ENCODE data around the gene LIMCH1.

Gene LIMCH1

GRCh38 chr4:41528512-41529205 lies 9.3 kb upstream of the LIMCH1 start:
- TF ChIP-seq, protein P1, sequence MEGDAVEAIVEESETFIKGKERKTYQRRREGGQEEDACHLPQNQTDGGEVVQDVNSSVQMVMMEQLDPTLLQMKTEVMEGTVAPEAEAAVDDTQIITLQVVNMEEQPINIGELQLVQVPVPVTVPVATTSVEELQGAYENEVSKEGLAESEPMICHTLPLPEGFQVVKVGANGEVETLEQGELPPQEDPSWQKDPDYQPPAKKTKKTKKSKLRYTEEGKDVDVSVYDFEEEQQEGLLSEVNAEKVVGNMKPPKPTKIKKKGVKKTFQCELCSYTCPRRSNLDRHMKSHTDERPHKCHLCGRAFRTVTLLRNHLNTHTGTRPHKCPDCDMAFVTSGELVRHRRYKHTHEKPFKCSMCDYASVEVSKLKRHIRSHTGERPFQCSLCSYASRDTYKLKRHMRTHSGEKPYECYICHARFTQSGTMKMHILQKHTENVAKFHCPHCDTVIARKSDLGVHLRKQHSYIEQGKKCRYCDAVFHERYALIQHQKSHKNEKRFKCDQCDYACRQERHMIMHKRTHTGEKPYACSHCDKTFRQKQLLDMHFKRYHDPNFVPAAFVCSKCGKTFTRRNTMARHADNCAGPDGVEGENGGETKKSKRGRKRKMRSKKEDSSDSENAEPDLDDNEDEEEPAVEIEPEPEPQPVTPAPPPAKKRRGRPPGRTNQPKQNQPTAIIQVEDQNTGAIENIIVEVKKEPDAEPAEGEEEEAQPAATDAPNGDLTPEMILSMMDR (conservative IDR thresholded peaks at IDR 0.05; ENCODE audit: low read depth) = no peak
- ChIA-PET CTCF (no interaction called here), POLR2A (ENCODE audit: low non-redundant PET) (no interaction called here)
- DNase-seq (ENCODE audit: low spot score) = no peak
- H3K27ac ChIP-seq = no peak overlapping the region

DNA sequence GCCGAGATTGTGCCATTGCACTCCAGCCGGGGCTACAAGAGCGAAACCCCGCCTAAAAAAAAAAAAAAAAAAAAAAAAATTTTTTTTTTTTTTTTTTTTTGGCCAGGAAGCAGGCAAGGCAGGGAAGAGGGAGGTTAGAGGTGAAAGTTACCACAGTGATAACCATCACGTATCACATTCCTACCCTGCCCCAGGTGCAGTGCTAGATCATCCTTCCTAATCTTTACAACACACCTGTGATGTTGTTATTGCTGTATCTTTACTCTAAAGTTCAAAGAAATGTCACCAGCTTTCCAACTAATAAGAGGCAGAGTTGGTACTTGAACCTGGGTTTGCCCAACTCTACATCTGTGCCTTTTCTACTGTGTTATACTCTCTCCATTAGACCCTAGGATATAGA lies 7.2 kb upstream of the LIMCH1 start:
- H3K27ac ChIP-seq = no peak overlapping the region
- POLR2A ChIA-PET (ENCODE audit: low non-redundant PET) = no interaction called here
- TF ChIP-seq, protein P1 (conservative IDR thresholded peaks at IDR 0.05; ENCODE audit: low read depth) = no peak
- CTCF ChIA-PET = interaction anchor here (0.7 kb wide), 1 partner anchor 357 kb away, joined by 3 read pairs; no protein-coding TSS in a partner anchor
- no peak for DNase-seq (ENCODE audit: low spot score)

- H3K27ac ChIP-seq = no peak overlapping the region
- CTCF ChIA-PET = no interaction called here
- TF ChIP-seq, protein P1 (conservative IDR thresholded peaks at IDR 0.05; ENCODE audit: low read depth) = no peak
- POLR2A ChIA-PET (ENCODE audit: low non-redundant PET) = no interaction called here
- no peak for DNase-seq (ENCODE audit: low spot score)
These were observed 5.6 kb upstream of the LIMCH1 start for GRCh38 chr4:41532336-41532735.

DNA sequence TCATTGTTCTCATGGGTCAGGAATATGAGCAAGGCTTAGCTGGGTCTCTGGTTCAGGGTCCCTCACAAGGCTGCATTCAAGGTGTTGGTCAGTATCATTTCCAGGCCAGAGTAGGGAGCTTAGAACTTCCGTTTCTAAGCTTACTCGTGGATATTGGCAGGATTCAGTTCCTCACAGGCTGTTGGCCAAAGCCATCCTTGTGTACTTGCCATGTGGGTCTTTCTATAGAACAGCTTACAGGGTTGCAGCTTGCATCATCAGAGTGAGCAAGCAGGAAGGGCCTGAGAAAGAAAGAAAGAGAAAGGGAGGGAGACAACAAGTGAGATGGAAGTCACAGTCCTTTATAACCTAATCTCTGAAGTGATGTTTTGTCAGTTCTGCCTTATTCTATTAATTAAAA lies 5.1 kb upstream of the LIMCH1 start:
- no peak overlapping the region for H3K27ac ChIP-seq
- DNase-seq (ENCODE audit: low spot score) = no peak
- CTCF ChIA-PET = no interaction called here
- TF ChIP-seq, protein P1 (conservative IDR thresholded peaks at IDR 0.05; ENCODE audit: low read depth) = no peak
- POLR2A ChIA-PET (ENCODE audit: low non-redundant PET) = no interaction called here

DNA sequence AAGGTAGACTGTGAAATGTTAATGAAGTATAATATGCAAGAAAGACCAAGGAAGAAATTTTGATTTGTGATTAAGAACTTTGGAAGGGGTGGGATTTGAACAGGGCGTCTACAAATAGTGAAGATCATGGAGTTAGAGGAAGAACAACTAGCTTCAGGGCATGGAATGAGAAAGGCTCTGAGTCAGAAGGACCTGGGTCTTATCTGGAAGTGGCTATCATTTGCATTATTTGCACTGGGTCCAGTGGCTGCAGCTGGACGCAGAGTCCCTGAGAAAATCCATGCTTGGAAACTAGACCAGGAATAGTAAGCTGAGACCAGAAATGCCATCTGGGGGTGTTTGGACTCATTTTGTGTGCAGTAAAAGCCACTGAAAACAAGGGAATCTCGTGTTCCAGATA lies 4.3 kb upstream of the LIMCH1 start:
- POLR2A ChIA-PET (ENCODE audit: low non-redundant PET) = no interaction called here

DNA sequence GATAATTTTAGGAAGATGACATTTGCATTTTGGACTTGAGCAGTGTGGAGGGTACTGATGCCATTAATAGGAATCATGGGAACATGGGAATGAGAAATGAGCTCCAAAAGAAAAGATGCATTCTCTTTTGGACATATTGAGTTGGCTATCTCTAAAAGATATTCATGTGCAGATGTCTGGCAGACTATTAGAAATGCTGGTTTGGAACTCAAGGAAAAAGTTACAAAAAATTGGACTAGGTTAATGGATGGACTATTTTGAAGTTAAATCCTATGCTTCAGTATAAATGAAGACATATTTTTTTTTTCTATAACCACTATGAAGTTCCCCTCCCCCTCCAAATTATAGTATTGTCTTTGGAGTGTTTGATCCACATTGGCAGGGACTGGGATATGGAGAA lies 3.6 kb upstream of the LIMCH1 start:
- no peak overlapping the region for H3K27ac ChIP-seq
- DNase-seq (ENCODE audit: low spot score) = no peak
- ChIA-PET POLR2A (ENCODE audit: low non-redundant PET) (no interaction called here), CTCF (no interaction called here)
- TF ChIP-seq, protein P1 (conservative IDR thresholded peaks at IDR 0.05; ENCODE audit: low read depth) = no peak

More for the DNA sequence above, 4.3 kb upstream of the LIMCH1 start:
- TF ChIP-seq, protein P1 (conservative IDR thresholded peaks at IDR 0.05; ENCODE audit: low read depth) = no peak
- no peak overlapping the region for H3K27ac ChIP-seq
- DNase-seq (ENCODE audit: low spot score) = no peak
- CTCF ChIA-PET = no interaction called here
